ENCODE measurements around the gene ZNF23. TPM values are rescaled to one million over a fixed set of nuclear protein-coding genes. Genes with fewer than 3 reads are reported as not detected.

The ZNF23 gene
- total RNA-seq, 4 donors from 2014 or later = 5.9 to 13.8 (median 9.5) TPM

GRCh38 chr16:71426069-71426879, 35.8 kb downstream of the ZNF23 start:
- Histone ChIP-seq H3K9me3 (no peaks in the 10 kb centered on the region), H3K27me3 (no peaks in the 10 kb centered on the region), H3K36me3 (no peaks in the 10 kb centered on the region), H3K4me3 (replicated peaks in 1 of 3) (no peak overlapping the region), H3K27ac (no peak overlapping the region), H3K4me1 (no peaks in the 10 kb centered on the region)
- no peak for TF ChIP-seq POLR2A (IDR thresholded peaks at IDR 0.05)
- TF ChIP-seq, protein P1, sequence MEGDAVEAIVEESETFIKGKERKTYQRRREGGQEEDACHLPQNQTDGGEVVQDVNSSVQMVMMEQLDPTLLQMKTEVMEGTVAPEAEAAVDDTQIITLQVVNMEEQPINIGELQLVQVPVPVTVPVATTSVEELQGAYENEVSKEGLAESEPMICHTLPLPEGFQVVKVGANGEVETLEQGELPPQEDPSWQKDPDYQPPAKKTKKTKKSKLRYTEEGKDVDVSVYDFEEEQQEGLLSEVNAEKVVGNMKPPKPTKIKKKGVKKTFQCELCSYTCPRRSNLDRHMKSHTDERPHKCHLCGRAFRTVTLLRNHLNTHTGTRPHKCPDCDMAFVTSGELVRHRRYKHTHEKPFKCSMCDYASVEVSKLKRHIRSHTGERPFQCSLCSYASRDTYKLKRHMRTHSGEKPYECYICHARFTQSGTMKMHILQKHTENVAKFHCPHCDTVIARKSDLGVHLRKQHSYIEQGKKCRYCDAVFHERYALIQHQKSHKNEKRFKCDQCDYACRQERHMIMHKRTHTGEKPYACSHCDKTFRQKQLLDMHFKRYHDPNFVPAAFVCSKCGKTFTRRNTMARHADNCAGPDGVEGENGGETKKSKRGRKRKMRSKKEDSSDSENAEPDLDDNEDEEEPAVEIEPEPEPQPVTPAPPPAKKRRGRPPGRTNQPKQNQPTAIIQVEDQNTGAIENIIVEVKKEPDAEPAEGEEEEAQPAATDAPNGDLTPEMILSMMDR (IDR thresholded peaks at IDR 0.05) = no peak
- intact Hi-C loops (cut with DNase I) = no loop called here
- peak; percentile 30 to 81 for DNase-seq
- 2 to 4% methylated on average over 22 to 35 of the region's 48 CpGs for whole genome bisulfite sequencing, 2 donors

DNA sequence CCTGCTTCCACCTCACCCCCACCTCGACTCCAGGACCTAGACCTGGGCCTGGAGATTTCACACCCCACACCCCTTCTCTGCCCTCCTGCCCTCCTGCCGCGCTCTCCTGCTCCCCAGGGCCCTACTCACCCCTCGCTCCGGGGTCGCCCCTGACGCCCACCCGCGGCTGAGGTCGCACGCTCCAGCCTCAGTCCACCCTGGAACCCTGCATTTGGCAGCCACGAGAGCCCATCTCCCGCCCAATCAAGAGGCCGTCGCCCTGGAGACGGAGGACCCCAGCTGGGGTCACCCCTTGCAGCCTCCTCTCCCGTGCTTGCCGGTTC, 36.3 kb downstream of the ZNF23 start:
- Histone ChIP-seq H3K27me3 (no peaks in the 10 kb centered on the region), H3K9me3 (no peaks in the 10 kb centered on the region), H3K4me1 (no peaks in the 10 kb centered on the region), H3K27ac (no peak overlapping the region), H3K36me3 (no peaks in the 10 kb centered on the region), H3K4me3 (replicated peaks in 1 of 3) (no peak overlapping the region)
- TF ChIP-seq POLR2A (IDR thresholded peaks at IDR 0.05) = no peak
- TF ChIP-seq, protein P1 (IDR thresholded peaks at IDR 0.05) = no peak
- DNase-seq = no peak
- 10 to 12% methylated on average over 17 to 18 of the region's 18 CpGs for WGBS, 2 donors
- intact Hi-C loops (cut with DNase I) = no loop called here

DNA sequence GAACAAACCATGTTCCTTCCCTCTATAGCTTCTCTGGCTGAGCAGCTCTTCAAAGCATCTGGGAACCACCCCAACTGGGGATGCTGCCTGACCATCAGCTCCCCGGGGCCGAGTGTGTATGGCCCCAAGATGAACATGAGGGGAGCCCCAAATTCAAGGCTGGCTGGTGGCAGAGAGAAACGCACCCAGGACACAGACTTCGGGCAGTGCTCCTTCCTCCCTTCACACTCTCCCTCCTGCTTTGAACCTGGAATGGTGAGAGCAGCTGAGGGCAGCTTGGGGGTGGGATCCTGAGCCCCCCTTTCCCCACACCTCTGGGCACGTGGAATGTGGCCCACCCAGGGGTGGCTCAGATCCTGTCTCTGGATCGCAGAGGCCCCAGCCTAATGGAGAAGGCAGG, 37.4 kb downstream of the ZNF23 start:
- TF ChIP-seq, protein P1 (IDR thresholded peaks at IDR 0.05) = no peak
- no peak for TF ChIP-seq POLR2A (IDR thresholded peaks at IDR 0.05)
- DNase-seq = no peak
- no peaks in the 10 kb centered on the region for H3K9me3 ChIP-seq
- H3K4me1 ChIP-seq = no peaks in the 10 kb centered on the region
- intact Hi-C loops (cut with DNase I) = no loop called here
- H3K27me3 ChIP-seq = no peaks in the 10 kb centered on the region
- H3K36me3 ChIP-seq = no peaks in the 10 kb centered on the region
- WGBS, 2 donors = 50 to 55% methylated on average over 5 of the region's 6 CpGs
- H3K27ac ChIP-seq = no peak overlapping the region
- H3K4me3 ChIP-seq (replicated peaks in 1 of 3) = no peak overlapping the region

- WGBS, 2 donors = 76 to 85% methylated on average over 7 of the region's 7 CpGs
- Histone ChIP-seq H3K9me3 (no peaks in the 10 kb centered on the region), H3K36me3 (no peaks in the 10 kb centered on the region), H3K4me3 (replicated peaks in 1 of 3) (no peak overlapping the region), H3K27me3 (no peaks in the 10 kb centered on the region), H3K4me1 (no peaks in the 10 kb centered on the region), H3K27ac (no peak overlapping the region)
- no peak for TF ChIP-seq POLR2A (IDR thresholded peaks at IDR 0.05)
- TF ChIP-seq, protein P1 (IDR thresholded peaks at IDR 0.05) = no peak
- DNase-seq = no peak
- intact Hi-C loops (cut with DNase I) = no loop called here
These were observed 38.2 kb downstream of the ZNF23 start for GRCh38 chr16:71423865-71424264.

DNA sequence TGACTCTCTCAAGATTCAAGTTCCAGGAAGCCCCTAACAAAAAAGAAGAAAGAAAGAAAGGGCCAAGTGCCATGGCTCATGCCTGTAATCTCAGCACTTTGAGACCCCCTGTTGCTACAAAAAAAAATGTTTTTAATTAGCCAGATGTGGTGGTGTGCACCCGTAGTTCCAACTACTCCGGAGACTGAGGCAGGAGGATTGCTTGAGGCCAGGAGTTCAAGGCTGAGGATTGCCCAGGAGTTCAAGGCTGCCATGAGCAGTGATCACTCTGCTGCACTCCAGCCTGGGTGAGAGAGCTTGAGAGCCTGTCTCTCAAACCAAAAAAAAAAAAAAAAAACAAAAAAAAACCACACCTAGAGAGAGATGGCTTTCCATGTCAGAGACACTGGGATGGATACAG, 39.0 kb downstream of the ZNF23 start:
- Histone ChIP-seq H3K4me1 (no peaks in the 10 kb centered on the region), H3K4me3 (replicated peaks in 1 of 3) (no peak overlapping the region), H3K27ac (no peak overlapping the region), H3K9me3 (no peaks in the 10 kb centered on the region), H3K36me3 (no peaks in the 10 kb centered on the region), H3K27me3 (no peaks in the 10 kb centered on the region)
- intact Hi-C loops (cut with DNase I) = no loop called here
- TF ChIP-seq, protein P1 (IDR thresholded peaks at IDR 0.05) = no peak
- no peak for TF ChIP-seq POLR2A (IDR thresholded peaks at IDR 0.05)
- DNase-seq = no peak
- WGBS, 2 donors = 78 to 90% methylated on average over 2 of the region's 2 CpGs

Measured in thyroid gland (tissue), 4 donors.